Gastroesophageal sphincter (tissue), 4 donors: ENCODE data around the gene ECE2. TPM values are rescaled to one million over a fixed set of nuclear protein-coding genes. Genes with fewer than 3 reads are reported as not detected.
A peak's percentile ranks its signal among the peaks of the same experiment; 100 is the strongest.

Source experiments
- ATAC-seq: fragments of 150-250 bp; one replicate; pipeline ENCODE4 v1.9.1; 2016; ENCODE audit warnings: mild to moderate bottlenecking, moderate library complexity
- H3K27ac ChIP-seq, 4 donors: fragments of 200-600 bp; sonication (generic) in 3 of 4; 1 replicate in 3 of 4; 2 replicates in 1 of 4; pipeline ENCODE4 v1.5.1; 2016 to 2019
- H3K27me3 ChIP-seq: fragments of 200-600 bp; sonication (generic); one replicate; pipeline ENCODE4 v1.5.1; 2019
- H3K36me3 ChIP-seq, 2 donors: fragments of 200-600 bp; sonication (generic); one replicate each; pipeline ENCODE4 v1.5.1; 2019; ENCODE audit warnings: control low read depth in 1 of 2
- H3K4me1 ChIP-seq, 3 donors: fragments of 200-600 bp; sonication (generic); 1 replicate in 2 of 3; 2 replicates in 1 of 3; pipeline ENCODE4 v1.5.1; 2016 to 2019; ENCODE audit warnings: control low read depth in 2 of 3
- H3K4me3 ChIP-seq, 2 donors: fragments of 200-600 bp; sonication (generic); one replicate each; pipeline ENCODE4 v1.5.1; 2019; ENCODE audit warnings: mild to moderate bottlenecking in 1 of 2, moderate library complexity in 1 of 2
- H3K9me3 ChIP-seq, 3 donors: fragments of 200-600 bp; sonication (generic); one replicate each; pipeline ENCODE4 v1.5.1; 2017 to 2019; ENCODE audit warnings: control low read depth in 2 of 3
- CTCF ChIP-seq, 4 experiments: fragments of 200-600 bp in 2 of 4; fragments of 450-650 bp in 2 of 4; sonication (generic) in 1 of 4; IDR thresholded peaks; one replicate each; pipeline ENCODE4 v1.5.1; 2017 to 2019; ENCODE audit warnings: antibody characterized with exemption in 4 of 4, mild to moderate bottlenecking in 2 of 4, moderate library complexity in 2 of 4
- EP300 ChIP-seq: sonication (generic); formaldehyde crosslinking; IDR thresholded peaks from one replicate; pipeline ENCODE4 v1.6.1; 2017; ENCODE audit warnings: antibody characterized with exemption, mild to moderate bottlenecking
- POLR2A ChIP-seq, 2 donors: fragments of 450-650 bp; IDR thresholded peaks; one replicate each; pipeline ENCODE4 v1.6.1; 2017; ENCODE audit warnings: antibody characterized with exemption in 2 of 2, mild to moderate bottlenecking in 2 of 2, moderate library complexity in 1 of 2
- POLR2AphosphoS5 ChIP-seq: sonication (generic); formaldehyde crosslinking; IDR thresholded peaks from one replicate; pipeline ENCODE4 v1.6.1; 2017; ENCODE audit warnings: antibody characterized with exemption
- WGBS, 2 donors: methylation state at CpG; one replicate each; pipeline ENCODE4 v1.1.5; 2018; ENCODE audit warnings: low coverage in 1 of 2; 5-methylcytosine and 5-hydroxymethylcytosine counted together
- total RNA-seq, 4 donors: library from RNA; depleted of rRNA; stranded (reverse); fragments of >200 nt; gene quantifications; one replicate each; pipeline ENCODE4 v1.1.0, GENCODE V29; 2016

Gene ECE2
- total RNA-seq, 4 donors from 2014 or later = 0.12 to 0.67 (median 0.52) TPM

- Histone ChIP-seq H3K4me1 (peaks cover 0 to 72% (median 30%) of the 10 kb centered on the region in 3 donors), H3K27me3 (no peaks in the 10 kb centered on the region), H3K36me3 (peaks cover 0 to 51% of the 10 kb centered on the region in 2 donors), H3K4me3 (peak overlapping the region in 1 of 2 donors; percentile 92), H3K27ac (peak overlapping the region; percentile 94 to 99 (median 98)), H3K9me3 (no peaks in the 10 kb centered on the region)
- TF ChIP-seq POLR2A (IDR thresholded peaks at IDR 0.05) = no peak
- no peak for TF ChIP-seq POLR2AphosphoS5
- TF ChIP-seq EP300 = no peak
- no peak for TF ChIP-seq CTCF (IDR thresholded peaks at IDR 0.05)
- 31% methylated on average over 3 of the region's 4 CpGs; no CpG with 5 or more reads in 1 of the 2 donors for WGBS, 2 donors
- ATAC-seq = no peak
These were observed 59.5 kb downstream of the ECE2 start for GRCh38 chr3:184335291-184335660.

- peak; percentile 76 for ATAC-seq
- Histone ChIP-seq H3K4me3 (peak overlapping the region; percentile 89 to 92), H3K36me3 (peaks cover 0 to 45% of the 10 kb centered on the region in 2 donors), H3K9me3 (no peaks in the 10 kb centered on the region), H3K4me1 (peaks cover 0 to 78% (median 30%) of the 10 kb centered on the region in 3 donors), H3K27me3 (no peaks in the 10 kb centered on the region), H3K27ac (peak overlapping the region; percentile 94 to 99 (median 98))
- WGBS, 2 donors = 3% methylated on average over 8 of the region's 77 CpGs; no CpG with 5 or more reads in 1 of the 2 donors
- TF ChIP-seq CTCF (IDR thresholded peaks at IDR 0.05) (no peak), EP300 (no peak), POLR2A (IDR thresholded peaks at IDR 0.05) (peak; percentile 70 to 78), POLR2AphosphoS5 (peak; percentile 90)
These were observed 60.1 kb downstream of the ECE2 start for GRCh38 chr3:184335661-184336546.

GRCh38 chr3:184336547-184337398 is 61.0 kb downstream of the ECE2 start:
- H3K4me1 ChIP-seq = peaks cover 0 to 78% (median 30%) of the 10 kb centered on the region in 3 donors
- H3K36me3 ChIP-seq = peaks cover 0 to 42% of the 10 kb centered on the region in 2 donors
- H3K4me3 ChIP-seq = peak overlapping the region; percentile 89 to 92
- no peaks in the 10 kb centered on the region for H3K27me3 ChIP-seq
- peak overlapping the region; percentile 94 to 99 (median 98) for H3K27ac ChIP-seq
- WGBS, 2 donors = 0% methylated on average over 1 of the region's 17 CpGs
- peak; percentile 52 for ATAC-seq
- TF ChIP-seq POLR2AphosphoS5 = peak; percentile 45
- no peak for TF ChIP-seq CTCF (IDR thresholded peaks at IDR 0.05)
- no peaks in the 10 kb centered on the region for H3K9me3 ChIP-seq

GRCh38 chr3:184337399-184337714 is 61.5 kb downstream of the ECE2 start, which contains the start of gene FAM131A:
Gene FAM131A, plus strand, starts transcription at chr3:184337600. Its CDS starts 31 bp downstream, at chr3:184337631.
- H3K27ac ChIP-seq = peak within 1 kb of the TSS; percentile 94 to 99 (median 98)
- TF ChIP-seq POLR2A (IDR thresholded peaks at IDR 0.05) = peak; percentile 20 to 42
- TF ChIP-seq POLR2AphosphoS5 = peak; percentile 79
- peak in 2 of 4 experiments; percentile 28 to 42 for TF ChIP-seq CTCF (IDR thresholded peaks at IDR 0.05)
- TF ChIP-seq EP300 = no peak
- peak; percentile 68 for ATAC-seq
- peaks cover 0 to 42% of the 10 kb centered on the region in 2 donors for H3K36me3 ChIP-seq
- H3K9me3 ChIP-seq = no peaks in the 10 kb centered on the region
- H3K4me3 ChIP-seq = peak within 1 kb of the TSS; percentile 89 to 92
- peaks cover 0 to 72% (median 30%) of the 10 kb centered on the region in 3 donors for H3K4me1 ChIP-seq
- WGBS, 2 donors = 12 to 21% methylated on average over 5 of the region's 6 CpGs
- no peaks in the 10 kb centered on the region for H3K27me3 ChIP-seq
